ENCODE measurements around the gene KRTAP10-6.
"Not testable (repeated sequence)": the region's sequence is repeated elsewhere in the genome, so short reads cannot be mapped to it uniquely, and the experiment has no call there.

Gene KRTAP10-6

DNA sequence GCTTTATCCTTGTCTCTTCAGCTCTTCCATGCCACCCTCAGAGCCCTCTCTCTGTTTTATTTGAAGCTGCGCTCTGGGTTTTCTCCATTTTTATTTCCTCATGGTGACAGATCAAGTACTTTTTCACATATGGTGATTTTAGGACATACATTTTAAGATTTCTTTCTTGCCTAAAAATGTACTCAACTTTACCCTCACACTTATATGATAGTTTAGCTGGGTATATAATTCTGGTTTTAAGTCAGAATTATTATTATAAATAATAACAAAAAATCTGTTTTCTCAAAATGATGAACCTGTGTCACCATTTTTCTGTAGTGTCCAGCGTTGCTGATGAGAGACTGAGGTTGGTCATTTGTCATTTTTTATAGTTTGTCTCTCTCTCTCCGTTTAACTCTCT is 11.1 kb downstream of the KRTAP10-6 start:
- TF ChIP-seq POLR2AphosphoS5 (IDR thresholded peaks at IDR 0.05; ENCODE audit: low read depth) (no peak), SPI1 (IDR thresholded peaks at IDR 0.05; ENCODE audit: borderline replicate concordance, low read depth) (no peak), GABPA (IDR thresholded peaks at IDR 0.05; ENCODE audit: low read depth) (no peak), CTCF (IDR thresholded peaks at IDR 0.05; ENCODE audit: insufficient read depth, low read length) (no peak), REST (IDR thresholded peaks at IDR 0.05; ENCODE audit: insufficient replicate concordance, low read depth) (no peak)
- Histone ChIP-seq H3K27me3 (ENCODE audit: insufficient read depth, poor library complexity, severe bottlenecking) (no peaks in the 10 kb centered on the region), H3K27ac (replicated peaks) (no peak overlapping the region), H3K4me3 (replicated peaks; ENCODE audit: insufficient read depth, low read length) (no peak overlapping the region)
- DNase-seq (ENCODE audit: low read depth in 1 of 2, low spot score in 1 of 2), result no peak

DNA sequence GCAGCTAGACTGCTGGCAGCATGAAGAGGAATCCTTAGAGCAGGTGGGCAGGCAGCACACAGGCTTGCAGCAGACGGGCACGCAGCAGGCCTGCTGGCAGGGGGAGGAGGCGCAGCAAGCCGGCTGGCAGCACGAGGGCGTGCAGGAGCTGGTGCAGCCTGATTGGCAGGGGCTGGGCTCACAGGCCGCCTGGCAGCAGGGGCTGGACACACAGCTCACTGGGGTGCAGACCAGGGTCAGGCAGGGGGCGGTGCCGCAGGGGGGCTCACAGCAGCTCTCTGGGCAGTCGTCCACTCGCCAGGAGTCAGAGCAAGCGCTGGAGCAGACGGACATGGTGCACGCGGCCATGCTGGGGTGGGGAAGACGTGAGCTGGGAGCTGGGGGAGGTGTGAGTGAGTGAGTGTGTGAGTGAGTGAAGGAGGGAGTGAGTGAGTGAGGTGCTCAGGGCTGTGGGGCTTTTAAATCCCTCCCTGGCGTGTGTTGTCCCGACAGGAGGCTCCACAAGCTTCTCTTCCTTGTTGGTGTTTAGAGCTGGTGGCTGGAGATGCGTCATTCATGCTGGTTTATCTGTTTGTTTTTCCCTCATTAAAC is 12.0 kb downstream of the KRTAP10-6 start, which contains the start of gene KRTAP10-5:
TSS of gene KRTAP10-5 (minus strand) at position 374 of the 591 bp plus-strand sequence. CDS start at position 348, 26 bp downstream.
- not testable (repeated sequence) for H3K27ac ChIP-seq (replicated peaks); H3K4me3 ChIP-seq (replicated peaks; ENCODE audit: insufficient read depth, low read length); H3K27me3 ChIP-seq (ENCODE audit: insufficient read depth, poor library complexity, severe bottlenecking); DNase-seq (ENCODE audit: low read depth in 1 of 2, low spot score in 1 of 2)

GRCh38 chr21:44579833-44580144 is 12.5 kb downstream of the KRTAP10-6 start:
- H3K27ac ChIP-seq (replicated peaks), result no peak overlapping the region
- H3K4me3 ChIP-seq (replicated peaks; ENCODE audit: insufficient read depth, low read length), result no peak overlapping the region
- TF ChIP-seq REST (IDR thresholded peaks at IDR 0.05; ENCODE audit: insufficient replicate concordance, low read depth), result no peak
- TF ChIP-seq SPI1 (IDR thresholded peaks at IDR 0.05; ENCODE audit: borderline replicate concordance, low read depth), result no peak
- TF ChIP-seq POLR2AphosphoS5 (IDR thresholded peaks at IDR 0.05; ENCODE audit: low read depth), result no peak
- TF ChIP-seq GABPA (IDR thresholded peaks at IDR 0.05; ENCODE audit: low read depth), result no peak
- no peak for TF ChIP-seq CTCF (IDR thresholded peaks at IDR 0.05; ENCODE audit: insufficient read depth, low read length)
- DNase-seq (ENCODE audit: low read depth in 1 of 2, low spot score in 1 of 2), result no peak
- no peaks in the 10 kb centered on the region for H3K27me3 ChIP-seq (ENCODE audit: insufficient read depth, poor library complexity, severe bottlenecking)

DNA sequence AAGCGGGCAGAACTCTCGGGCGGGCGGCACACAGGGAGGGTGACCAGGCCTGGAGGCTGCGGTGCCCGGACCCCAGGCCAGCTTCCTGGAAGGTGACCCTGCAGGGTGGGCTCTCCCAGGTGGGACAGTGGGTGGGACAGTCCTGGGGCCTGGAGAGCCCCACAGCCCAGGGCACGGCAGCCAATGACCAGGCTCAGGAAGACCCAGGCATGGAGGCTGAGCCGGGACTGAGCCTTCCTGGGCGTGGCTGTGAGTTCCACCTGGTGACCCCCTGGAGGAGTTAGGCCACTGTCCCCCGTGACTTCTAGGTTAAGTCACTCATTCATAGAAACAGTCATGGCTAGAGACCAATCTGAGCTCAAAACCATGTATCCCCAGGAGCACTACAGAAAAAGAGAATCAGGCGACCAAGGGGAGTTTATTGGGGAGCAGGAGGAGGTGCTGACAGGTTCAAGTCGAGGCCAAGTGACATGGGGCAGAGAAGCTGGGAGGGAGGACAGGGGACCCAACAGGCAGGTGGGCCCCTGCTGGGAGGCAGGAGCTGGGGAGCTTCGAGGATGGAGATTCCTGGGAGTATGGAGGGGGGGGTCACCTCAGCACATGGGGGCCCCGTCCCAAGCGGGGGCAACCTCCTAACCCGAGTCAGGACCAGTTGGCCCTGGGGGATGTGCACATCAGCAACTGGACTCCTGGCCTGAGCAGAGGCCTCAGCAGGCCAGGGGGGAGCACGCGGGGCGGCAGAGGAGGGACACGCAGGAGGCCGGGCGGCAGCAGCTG is 13.1 kb downstream of the KRTAP10-6 start:
- Histone ChIP-seq H3K27me3 (ENCODE audit: insufficient read depth, poor library complexity, severe bottlenecking) (no peaks in the 10 kb centered on the region), H3K4me3 (replicated peaks; ENCODE audit: insufficient read depth, low read length) (no peak overlapping the region), H3K27ac (replicated peaks) (no peak overlapping the region)
- DNase-seq (ENCODE audit: low read depth in 1 of 2, low spot score in 1 of 2), result no peak
- TF ChIP-seq POLR2AphosphoS5 (IDR thresholded peaks at IDR 0.05; ENCODE audit: low read depth), result no peak
- TF ChIP-seq CTCF (IDR thresholded peaks at IDR 0.05; ENCODE audit: insufficient read depth, low read length), result no peak
- no peak for TF ChIP-seq GABPA (IDR thresholded peaks at IDR 0.05; ENCODE audit: low read depth)
- TF ChIP-seq SPI1 (IDR thresholded peaks at IDR 0.05; ENCODE audit: borderline replicate concordance, low read depth), result no peak
- TF ChIP-seq REST (IDR thresholded peaks at IDR 0.05; ENCODE audit: insufficient replicate concordance, low read depth), result no peak

Measured in HL-60 (cell line).